CD14-positive monocyte (primary cell): ENCODE measurements around the gene SLAMF9. TPM values are rescaled to one million over a fixed set of nuclear protein-coding genes. Genes with fewer than 3 reads are reported as not detected.

ENCODE experiments used
- DNase-seq, 3 donors: peaks; one replicate each; pipeline ENCODE4 v3.0.0-alpha.2; 2011 to 2022
- H2AFZ ChIP-seq: 2 replicates; pipeline ENCODE4 v1.6.0; 2012; ENCODE audit warnings: mild to moderate bottlenecking, low read depth, low read length, inconsistent platforms; ENCODE audit not compliant: insufficient read depth, poor library complexity, severe bottlenecking
- H3K27ac ChIP-seq, 2 donors: 1 replicate in 1 of 2; 2 replicates in 1 of 2; pipeline ENCODE4 v1.5.1; 2012 to 2013; ENCODE audit warnings: low read length in 2 of 2, control low read depth in 1 of 2, inconsistent platforms in 1 of 2, low read depth in 1 of 2, mild to moderate bottlenecking in 1 of 2
- H3K27me3 ChIP-seq, 2 donors: one replicate each; pipeline versions ENCODE4 v1.6.0 to v1.6.1; 2011 to 2013; ENCODE audit warnings: low read length in 2 of 2; ENCODE audit not compliant: control insufficient read depth in 2 of 2, insufficient read depth in 2 of 2
- H3K36me3 ChIP-seq, 2 donors: replicated peaks in 1 of 2; 1 replicate in 1 of 2; 2 replicates in 1 of 2; pipeline versions ENCODE4 v1.5.1 to v1.6.1; 2012 to 2013; ENCODE audit warnings: low read length in 2 of 2, control low read depth in 1 of 2, inconsistent platforms in 1 of 2, mild to moderate bottlenecking in 1 of 2; ENCODE audit not compliant: insufficient read depth in 2 of 2, control insufficient read depth in 1 of 2
- H3K4me1 ChIP-seq, 2 donors: 1 replicate in 1 of 2; 2 replicates in 1 of 2; pipeline versions ENCODE4 v1.5.1 to v1.6.1; 2012 to 2013; ENCODE audit warnings: low read length in 2 of 2, control low read depth in 1 of 2, inconsistent platforms in 1 of 2, mild to moderate bottlenecking in 1 of 2, moderate library complexity in 1 of 2; ENCODE audit not compliant: insufficient read depth in 2 of 2, control insufficient read depth in 1 of 2
- H3K4me2 ChIP-seq: replicated peaks from 2 replicates; pipeline ENCODE3; 2012; ENCODE audit warnings: low read length, moderate library complexity, mild to moderate bottlenecking; ENCODE audit not compliant: poor library complexity, severe bottlenecking; ENCODE audit errors: extremely low read depth
- H3K4me3 ChIP-seq, 3 experiments: fragments of 200-600 bp in 1 of 3; sonication (generic) in 1 of 3; replicated peaks in 1 of 3; 1 replicate in 2 of 3; 2 replicates in 1 of 3; pipeline ENCODE4 v1.5.1; 2011 to 2013; ENCODE audit warnings: low read length in 3 of 3, mild to moderate bottlenecking in 3 of 3, control low read depth in 2 of 3, low read depth in 2 of 3, inconsistent platforms in 1 of 3, moderate library complexity in 1 of 3
- H3K79me2 ChIP-seq: 2 replicates; pipeline ENCODE4 v1.6.0; 2012; ENCODE audit warnings: mild to moderate bottlenecking, control low read depth, inconsistent platforms, low read length, moderate library complexity; ENCODE audit not compliant: insufficient read depth
- H3K9ac ChIP-seq: 2 replicates; pipeline ENCODE4 v1.6.0; 2017; ENCODE audit warnings: low read length, mild to moderate bottlenecking; ENCODE audit not compliant: insufficient read depth, poor library complexity, severe bottlenecking
- H3K9me3 ChIP-seq, 2 donors: replicated peaks in 1 of 2; 1 replicate in 1 of 2; 2 replicates in 1 of 2; pipeline versions ENCODE4 v1.5.1 to v1.6.1; 2012 to 2013; ENCODE audit warnings: low read length in 2 of 2, control low read depth in 1 of 2; ENCODE audit not compliant: control insufficient read depth in 1 of 2, insufficient read depth in 1 of 2
- H4K20me1 ChIP-seq: 2 replicates; pipeline ENCODE4 v1.6.0; 2012; ENCODE audit warnings: mild to moderate bottlenecking, low read length, control low read depth, moderate library complexity; ENCODE audit not compliant: insufficient read depth
- H3K27ac Mint-ChIP-seq, 7 donors: one replicate each; pipeline ENCODE4 v1.8.0; 2020; ENCODE audit warnings: mild to moderate bottlenecking in 7 of 7, mixed read lengths in 7 of 7, moderate library complexity in 6 of 7, inconsistent platforms in 2 of 7
- H3K27me3 Mint-ChIP-seq, 3 donors: one replicate each; pipeline ENCODE4 v1.8.0; 2021 to 2022; ENCODE audit warnings: low read depth in 3 of 3, mild to moderate bottlenecking in 3 of 3, mixed read lengths in 3 of 3, moderate library complexity in 3 of 3, inconsistent platforms in 1 of 3
- H3K36me3 Mint-ChIP-seq, 2 donors: one replicate each; pipeline ENCODE4 v1.8.0; 2020; ENCODE audit warnings: mixed read lengths in 2 of 2, inconsistent platforms in 1 of 2, mild to moderate bottlenecking in 1 of 2
- H3K4me1 Mint-ChIP-seq: one replicate; pipeline ENCODE4 v1.8.0; 2020; ENCODE audit warnings: mild to moderate bottlenecking, mixed read lengths
- H3K4me3 Mint-ChIP-seq, 2 donors: one replicate each; pipeline ENCODE4 v1.8.0; 2020; ENCODE audit warnings: mild to moderate bottlenecking in 2 of 2, mixed read lengths in 2 of 2, moderate library complexity in 1 of 2
- H3K9me3 Mint-ChIP-seq, 7 donors: one replicate each; pipeline ENCODE4 v1.8.0; 2020 to 2022; ENCODE audit warnings: mixed read lengths in 7 of 7, mild to moderate bottlenecking in 6 of 7, moderate library complexity in 6 of 7, inconsistent platforms in 2 of 7
- CTCF ChIP-seq: fragments of 200-600 bp; IDR thresholded peaks from one replicate; pipeline ENCODE4 v1.8.0; 2022; ENCODE audit warnings: antibody characterized with exemption, mild to moderate bottlenecking
- WGBS: methylation state at CpG from one replicate; pipeline ENCODE4 v1.1.5; 2013; ENCODE audit warnings: missing lambda C conversion rate; ENCODE audit not compliant: insufficient coverage; 5-methylcytosine and 5-hydroxymethylcytosine counted together
- intact Hi-C, 2 donors: fragments of 100-400 bp; cut with micrococcal nuclease; formaldehyde crosslinking; loops; one replicate each; pipeline versions ENCODE4 v1.15.0 to v1.15.1; 2023
- polyA plus RNA-seq, 3 donors: library from polyadenylated mRNA; depleted of rRNA in 1 of 3; unstranded in 2 of 3; stranded (reverse) in 1 of 3; fragments of 300-500 nt in 2 of 3; fragments of >200 nt in 1 of 3; fragmentation: Illumina TruSeq in 2 of 3; gene quantifications; 1 replicate in 2 of 3; 2 replicates in 1 of 3; pipeline ENCODE4 v1.2.3, GENCODE V29; 2012 to 2021

Gene SLAMF9
- polyA plus RNA-seq, 3 donors = 0.17 TPM; not detected in 2

- peaks cover 0 to 3% (median 0%) of the 10 kb centered on the region in 7 donors for H3K9me3 Mint-ChIP-seq
- intact Hi-C loops = loop anchor here in 1 of 2 donors (10.0 kb wide), 1 partner anchor 424 kb away; the partner anchor contains the start of genes COPA and NCSTN
- H3K36me3 Mint-ChIP-seq = peaks cover 64 to 72% of the 10 kb centered on the region in 2 donors
- H3K36me3 ChIP-seq = peaks cover 42 to 53% of the 10 kb centered on the region in 2 donors
- H3K4me2 ChIP-seq = no peak overlapping the region
- H3K4me3 Mint-ChIP-seq = no peak overlapping the region
- DNase-seq = no peak
- H3K4me1 ChIP-seq = peaks cover 34 to 39% of the 10 kb centered on the region in 2 donors
- no peaks in the 10 kb centered on the region for H3K9me3 ChIP-seq
- peaks cover 67% of the 10 kb centered on the region for H3K79me2 ChIP-seq
- peaks cover 56% of the 10 kb centered on the region for H4K20me1 ChIP-seq
- H2AFZ ChIP-seq = no peak overlapping the region
- peaks cover 0 to 18% (median 1%) of the 10 kb centered on the region in 3 donors for H3K27me3 Mint-ChIP-seq
- H3K27me3 ChIP-seq = no peaks in the 10 kb centered on the region
- H3K27ac ChIP-seq = peak overlapping the region in 1 of 2 donors; percentile 99
- no peak for TF ChIP-seq CTCF
- no CpG with 5 or more reads among the region's 1 CpG for WGBS
- H3K9ac ChIP-seq = peak overlapping the region; percentile 11
- peaks cover 37% of the 10 kb centered on the region for H3K4me1 Mint-ChIP-seq
- H3K4me3 ChIP-seq = no peak overlapping the region
- H3K27ac Mint-ChIP-seq = peak overlapping the region; percentile 97 to 100 (median 100)
Observed at GRCh38 chr1:159920651-159921050, 33.4 kb downstream of the SLAMF9 start.

GRCh38 chr1:159920202-159920601 lies 33.8 kb downstream of the SLAMF9 start:
- Mint-ChIP-seq H3K9me3 (peaks cover 0 to 3% (median 0%) of the 10 kb centered on the region in 7 donors), H3K4me3 (no peak overlapping the region), H3K4me1 (peaks cover 35% of the 10 kb centered on the region), H3K27ac (peak overlapping the region; percentile 75 to 100 (median 100)), H3K36me3 (peaks cover 68 to 76% of the 10 kb centered on the region in 2 donors), H3K27me3 (peaks cover 0 to 17% (median 1%) of the 10 kb centered on the region in 3 donors)
- DNase-seq = no peak
- no peak overlapping the region for H3K4me2 ChIP-seq
- H3K9me3 ChIP-seq = no peaks in the 10 kb centered on the region
- H3K79me2 ChIP-seq = peaks cover 62% of the 10 kb centered on the region
- H3K4me3 ChIP-seq = no peak overlapping the region
- intact Hi-C loops = loop anchor here in 1 of 2 donors (10.0 kb wide), 1 partner anchor 425 kb away; the partner anchor contains the start of genes COPA and NCSTN
- H3K4me1 ChIP-seq = peaks cover 31 to 36% of the 10 kb centered on the region in 2 donors
- no peaks in the 10 kb centered on the region for H3K27me3 ChIP-seq
- H4K20me1 ChIP-seq = peaks cover 55% of the 10 kb centered on the region
- no peak overlapping the region for H2AFZ ChIP-seq
- WGBS = 100% methylated on average over 4 of the region's 10 CpGs
- no peak overlapping the region for H3K9ac ChIP-seq
- H3K27ac ChIP-seq = peak overlapping the region in 1 of 2 donors; percentile 99
- no peak for TF ChIP-seq CTCF
- peaks cover 47 to 57% of the 10 kb centered on the region in 2 donors for H3K36me3 ChIP-seq
